Amygdala (tissue), 56 donors: ENCODE results near the gene GEMIN5.

ENCODE experiments used
- DNase-seq, 56 donors: peaks; one replicate each; lab custom pipeline; 2025; lab: John Stamatoyannopoulos, UW

GEMIN5 gene

DNA sequence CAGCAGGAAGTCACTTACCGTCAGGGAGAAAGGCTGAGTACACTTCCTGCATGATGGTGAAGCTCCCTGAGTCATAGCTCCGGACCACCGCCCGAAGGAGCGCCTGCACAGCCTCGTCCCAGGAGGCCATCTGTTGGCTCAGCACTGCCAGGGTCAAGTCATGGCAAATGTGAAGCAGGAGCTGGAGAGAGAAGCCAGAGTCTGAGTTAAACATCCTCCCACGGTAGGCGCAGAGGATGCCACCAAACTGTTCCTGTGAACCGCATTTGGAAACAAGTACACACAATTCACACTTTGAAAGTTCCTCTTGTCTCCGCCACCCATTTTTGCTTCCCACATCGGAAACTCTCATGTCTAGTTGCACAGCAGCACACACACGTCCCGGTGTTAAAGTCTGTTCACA, 45.6 kb downstream of the GEMIN5 start:
- peak in 1 of 56 donors; percentile 1 for DNase-seq

DNA sequence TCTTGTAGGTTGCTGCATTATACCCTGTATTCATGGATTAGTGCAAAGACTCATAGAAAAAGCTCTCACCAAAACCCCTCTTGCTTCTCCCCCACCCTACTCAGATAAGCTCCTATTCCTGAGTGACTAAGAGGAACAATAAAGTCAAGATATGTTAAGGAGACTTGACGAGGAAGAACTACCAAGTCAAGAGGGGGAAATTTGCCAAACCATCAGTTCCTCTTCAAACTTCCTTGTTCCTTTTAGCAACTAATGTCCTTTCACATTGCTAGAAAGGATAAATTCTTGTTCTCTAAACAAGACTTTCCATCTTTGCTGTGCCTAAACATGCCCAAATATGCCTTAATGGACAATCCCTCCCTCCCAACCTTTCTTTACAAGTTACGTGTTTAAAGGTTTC, 52.6 kb downstream of the GEMIN5 start:
- no peak for DNase-seq

DNA sequence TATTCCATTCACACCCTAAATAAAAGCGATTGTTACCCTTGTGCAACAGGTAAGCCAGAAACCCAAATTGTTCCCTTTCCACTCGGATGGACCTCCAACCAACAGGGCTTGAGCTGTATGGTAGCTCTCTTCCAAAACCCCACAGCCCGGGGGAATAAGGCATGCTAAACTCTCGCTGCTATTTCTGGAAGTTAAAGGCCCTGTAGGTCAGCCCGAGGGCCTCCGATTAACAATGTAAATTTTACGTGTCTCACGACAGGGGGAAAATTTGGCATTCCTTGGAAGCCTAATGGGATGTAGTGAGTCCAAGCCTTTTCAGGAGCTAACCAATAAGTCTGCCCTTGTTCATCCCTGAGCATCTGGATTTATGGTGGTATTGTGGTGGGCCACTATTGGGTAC, 53.6 kb downstream of the GEMIN5 start:
- DNase-seq = no peak

DNA sequence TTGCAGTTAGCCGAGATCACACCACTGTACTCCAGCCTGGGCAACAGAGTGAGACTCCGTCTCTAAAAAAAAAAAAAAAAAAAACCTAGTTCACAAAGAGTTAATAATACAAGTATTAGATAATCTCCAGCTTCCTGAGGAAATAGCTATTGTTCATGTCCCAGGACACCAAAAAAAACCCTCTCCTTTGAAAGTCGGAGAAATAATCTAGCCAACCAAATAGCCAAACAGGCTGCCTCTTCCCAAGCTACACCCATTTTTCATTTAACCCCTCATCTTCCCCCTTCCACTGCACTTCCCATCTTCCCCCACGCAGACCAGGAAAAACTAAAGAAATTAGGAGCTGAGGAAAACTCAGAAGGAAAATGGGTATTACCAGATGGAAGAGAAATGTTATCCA, 56.0 kb downstream of the GEMIN5 start:
- no peak for DNase-seq

DNA sequence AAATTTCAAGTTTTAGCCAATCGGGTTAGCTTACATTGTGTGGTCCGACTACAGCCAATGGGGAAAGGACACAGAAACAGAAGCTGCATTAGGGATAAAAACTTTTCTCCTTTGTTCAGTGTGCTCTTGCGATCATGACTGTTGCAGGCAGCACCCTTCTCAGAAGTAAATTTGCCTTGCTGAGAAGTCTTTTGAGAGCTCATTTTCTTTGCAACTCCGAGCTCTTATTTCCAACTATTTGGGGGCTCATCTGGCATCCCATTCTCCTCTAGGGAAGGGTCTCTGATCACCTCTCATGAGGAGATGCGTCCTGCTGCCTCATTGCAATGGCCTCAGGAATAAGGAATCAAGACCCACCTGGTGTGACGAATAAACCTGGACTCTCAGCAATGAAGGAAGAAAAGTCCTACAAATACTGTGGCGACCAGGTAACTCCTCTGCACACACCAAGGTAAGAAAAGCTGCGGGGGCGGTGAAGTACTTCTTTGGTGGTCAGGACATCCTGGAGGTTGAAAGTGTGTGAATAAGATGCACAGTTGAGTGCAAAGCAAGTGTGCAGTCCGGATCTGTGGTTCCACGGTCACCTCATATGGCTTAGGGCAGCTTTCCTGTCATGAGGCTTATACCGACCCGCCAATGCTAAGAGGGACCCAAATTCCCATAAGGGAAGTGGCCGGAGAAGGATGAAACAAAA, 59.2 kb downstream of the GEMIN5 start:
- DNase-seq = no peak

DNA sequence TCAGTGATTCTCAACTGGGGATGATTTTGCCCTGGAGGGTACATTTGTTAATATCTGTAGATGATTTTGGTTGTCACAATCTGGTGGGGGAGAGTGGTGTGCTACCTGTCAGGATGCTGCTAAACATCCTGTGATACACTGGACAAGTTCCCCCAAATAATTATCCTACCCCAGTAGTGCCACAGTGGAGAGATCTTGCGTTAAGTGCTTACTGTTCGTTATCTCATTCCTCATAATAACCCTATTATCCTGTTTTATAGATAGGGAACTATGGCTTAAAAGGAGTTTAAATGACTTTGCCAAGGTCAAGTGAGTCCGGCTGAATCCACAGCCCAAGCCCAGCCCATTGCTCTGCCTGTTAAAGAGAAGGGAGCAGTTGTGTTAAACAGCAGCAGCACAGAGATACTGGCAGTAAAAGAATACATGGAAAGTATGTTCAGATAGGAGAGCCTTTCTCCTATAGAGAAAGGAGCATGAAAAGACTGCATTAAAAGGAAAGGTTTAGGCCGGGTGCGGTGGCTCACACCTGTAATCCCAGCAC, 64.2 kb downstream of the GEMIN5 start:
- no peak for DNase-seq

DNA sequence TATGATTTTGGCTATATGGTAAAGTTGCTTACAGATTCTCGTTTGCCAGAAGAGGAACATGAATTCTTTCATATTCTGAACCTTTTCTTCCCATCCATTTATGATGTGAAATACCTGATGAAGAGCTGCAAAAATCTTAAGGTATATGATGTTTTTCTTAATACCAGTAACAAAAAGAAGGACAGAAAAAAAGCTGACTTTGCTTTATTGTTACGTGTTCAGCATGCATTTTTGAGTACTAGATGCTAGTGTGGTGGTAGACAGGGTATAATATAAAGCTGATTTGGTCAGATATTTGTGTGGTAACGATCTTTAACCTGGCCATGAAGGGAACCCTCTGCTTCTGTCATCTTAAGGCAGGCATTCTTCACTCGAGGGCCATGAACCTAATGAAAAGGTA, 66.3 kb downstream of the GEMIN5 start:
- DNase-seq = no peak

DNA sequence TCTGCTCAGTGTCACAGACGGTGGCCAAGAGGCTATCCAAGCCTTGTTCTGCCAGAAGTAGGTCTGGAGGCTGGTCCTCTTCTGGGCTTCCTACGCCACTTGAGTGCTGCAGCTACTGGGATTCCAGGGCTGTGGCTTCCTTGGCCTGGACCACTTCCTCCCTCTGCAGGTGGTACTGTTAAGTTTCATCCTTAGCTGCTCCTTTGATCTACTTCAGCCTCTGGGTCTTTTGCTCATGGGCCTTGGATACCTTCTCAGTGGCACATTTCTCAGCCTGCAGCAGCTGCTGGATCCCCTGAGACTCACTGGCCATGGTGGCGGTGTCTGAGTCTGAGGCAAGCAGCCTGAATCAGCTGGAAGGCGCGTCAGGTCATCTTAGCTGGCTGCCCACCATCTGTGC, 69.3 kb downstream of the GEMIN5 start:
- DNase-seq = no peak

DNA sequence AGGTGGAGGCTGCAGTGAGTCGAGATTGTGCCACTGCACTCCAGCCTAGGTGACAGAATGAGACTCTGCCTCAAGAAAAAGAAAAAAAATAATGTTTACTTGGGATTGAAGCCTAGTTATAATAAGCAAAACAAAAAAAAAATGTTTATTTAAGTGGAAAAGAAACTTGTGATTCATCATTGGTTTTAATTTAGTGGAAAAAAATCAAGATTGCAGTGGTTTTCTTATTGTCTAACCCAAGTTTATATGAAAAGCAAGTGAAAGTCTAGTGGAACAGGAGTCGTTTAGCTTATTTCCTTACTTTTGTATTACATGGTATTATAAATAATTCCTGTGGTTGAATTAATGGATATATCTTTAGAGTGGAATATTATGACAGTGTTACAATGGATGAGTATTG, 71.2 kb downstream of the GEMIN5 start:
- no peak for DNase-seq

DNA sequence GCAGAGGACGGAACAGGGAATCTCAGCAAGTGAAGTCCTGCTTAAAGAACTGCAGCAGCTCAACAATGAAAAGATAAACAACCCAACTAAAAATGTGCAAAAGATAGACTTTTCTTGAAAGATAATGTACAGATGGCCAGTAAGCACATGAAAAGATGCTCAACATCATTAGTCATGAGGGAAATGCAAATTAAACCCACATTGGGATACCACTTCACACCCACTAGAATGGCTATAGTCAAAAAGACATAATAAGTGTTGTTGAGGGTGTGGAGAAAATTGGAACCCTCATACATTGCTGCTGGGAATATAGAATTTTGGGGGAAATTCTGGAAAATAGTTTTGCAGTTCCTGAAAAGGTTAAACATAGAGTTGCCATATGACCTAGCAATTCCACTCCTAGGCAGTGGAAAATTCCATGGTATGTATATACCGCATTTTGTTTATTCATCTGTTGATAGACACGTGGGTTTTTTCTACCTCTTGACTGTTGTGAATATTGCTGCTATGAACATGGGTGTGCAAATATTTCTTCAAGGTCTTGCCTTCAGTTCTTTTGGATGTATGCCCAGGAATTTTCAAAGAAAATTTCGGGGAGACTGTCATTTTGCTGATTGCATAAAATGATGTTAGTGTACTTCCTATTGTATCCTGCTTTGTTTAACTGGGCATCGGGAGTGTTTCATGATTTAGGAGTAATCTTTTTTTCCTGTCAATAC, 72.4 kb downstream of the GEMIN5 start:
- DNase-seq = no peak

DNA sequence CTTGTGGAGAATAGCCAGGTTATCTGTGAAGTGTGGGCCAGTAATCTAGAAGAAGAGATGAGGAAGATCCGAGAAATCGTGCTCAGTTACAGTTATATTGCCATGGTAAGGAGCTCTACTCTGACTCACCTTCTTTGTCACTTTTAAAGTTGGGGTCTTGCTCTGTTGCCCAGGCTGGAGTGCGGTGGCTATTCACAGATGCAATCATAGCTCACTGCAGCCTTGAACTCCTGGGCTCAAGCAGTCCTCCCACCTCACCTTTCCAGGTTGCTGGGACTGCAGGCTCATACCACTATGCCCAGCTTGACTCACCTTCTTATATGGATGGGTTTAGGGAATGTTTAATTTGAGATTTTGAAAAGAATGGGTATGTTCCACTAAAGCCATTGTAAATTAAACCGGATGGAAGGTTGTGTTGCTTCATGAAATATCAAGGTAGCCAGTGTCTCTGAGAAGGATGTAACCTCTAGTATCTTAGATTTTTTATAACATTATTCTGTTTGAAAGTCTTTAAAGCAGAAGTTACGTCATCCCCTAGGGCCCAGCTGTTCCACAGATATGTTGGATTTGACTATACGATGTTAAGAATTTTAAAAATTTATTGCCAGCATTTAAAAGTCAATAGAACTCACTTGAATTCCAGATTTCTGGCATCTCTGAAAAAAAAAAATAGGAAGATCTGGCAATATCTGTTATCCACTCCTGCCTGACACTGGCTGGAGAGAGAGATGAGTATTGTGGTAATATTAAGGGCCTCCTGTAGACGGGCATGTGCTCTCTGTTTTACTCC, 74.5 kb downstream of the GEMIN5 start:
- DNase-seq = no peak

DNA sequence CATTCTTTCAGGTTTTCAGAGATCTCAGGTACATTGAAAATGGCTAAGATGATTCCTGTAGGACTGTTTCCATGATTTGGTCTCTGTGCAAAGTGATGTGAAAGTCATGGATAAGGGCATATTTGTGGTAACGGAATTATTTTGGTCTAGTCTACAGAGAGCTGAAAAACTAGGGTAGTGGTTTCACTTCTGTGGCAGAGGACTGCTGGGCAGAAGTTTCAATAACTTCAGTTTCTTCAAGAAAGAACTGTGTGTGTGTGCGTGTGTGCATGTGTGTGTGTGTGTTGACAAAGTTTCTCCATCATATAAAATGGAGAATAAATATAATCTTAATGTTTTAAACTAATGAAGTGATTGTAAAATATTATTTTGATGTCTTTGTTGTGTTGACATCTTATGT, 75.2 kb downstream of the GEMIN5 start:
- no peak for DNase-seq

DNA sequence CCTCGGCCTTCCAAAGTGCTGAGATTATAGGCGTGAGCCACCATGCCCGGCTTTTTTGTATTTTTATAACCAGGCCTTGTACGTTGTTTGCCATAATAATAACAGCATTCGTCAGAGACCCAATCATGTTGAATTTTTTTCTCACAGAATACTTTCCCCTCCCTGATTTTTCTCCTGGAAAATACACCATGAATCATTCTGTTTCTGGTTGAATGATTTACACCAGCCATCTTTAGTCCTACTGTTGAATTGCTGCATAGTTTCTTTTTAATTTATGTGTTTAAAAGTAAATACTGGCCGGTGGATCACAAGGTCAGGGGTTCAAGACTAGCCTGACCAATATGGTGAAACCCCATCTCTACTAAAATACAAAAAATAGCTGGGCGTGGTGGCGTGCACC, 76.1 kb downstream of the GEMIN5 start:
- DNase-seq = no peak

DNA sequence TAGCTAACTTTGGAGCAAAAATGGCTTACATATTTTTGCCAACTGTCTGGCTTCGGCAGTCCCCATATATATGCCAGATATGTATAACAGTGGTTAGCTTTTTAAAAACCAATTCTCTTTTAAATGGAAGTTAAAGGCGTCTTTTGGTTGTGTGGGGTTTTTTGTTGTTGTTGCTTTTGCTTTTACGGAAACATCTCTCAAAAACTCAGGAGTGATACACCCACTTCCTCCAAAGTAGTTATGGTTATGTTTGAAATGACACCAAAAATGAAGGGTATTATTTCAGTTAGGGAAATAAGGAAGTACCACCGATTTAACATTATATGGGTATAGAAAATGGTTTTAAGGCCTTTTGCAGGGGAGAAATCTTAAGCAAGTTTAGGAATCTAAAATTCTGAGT, 77.2 kb downstream of the GEMIN5 start:
- no peak for DNase-seq

DNA sequence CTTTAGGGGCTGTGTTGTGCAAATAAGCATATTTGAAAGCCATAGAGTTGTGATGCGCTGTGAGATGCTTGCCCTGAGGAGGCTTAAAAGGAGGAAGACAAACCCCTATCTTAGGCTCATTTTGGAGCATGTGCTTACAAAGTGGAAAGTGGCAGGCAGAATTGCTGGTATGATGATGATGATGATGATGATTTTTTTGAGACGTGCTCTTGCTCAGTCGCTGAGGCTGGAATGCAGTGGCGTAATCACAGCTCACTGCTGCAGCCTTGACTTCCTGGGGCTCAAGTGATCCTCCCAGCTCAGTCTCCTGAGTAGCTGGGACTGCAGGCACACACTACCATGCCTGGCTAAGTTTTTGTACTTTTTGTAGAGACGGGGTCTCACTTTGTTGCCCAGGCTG, 77.9 kb downstream of the GEMIN5 start:
- DNase-seq = no peak

DNA sequence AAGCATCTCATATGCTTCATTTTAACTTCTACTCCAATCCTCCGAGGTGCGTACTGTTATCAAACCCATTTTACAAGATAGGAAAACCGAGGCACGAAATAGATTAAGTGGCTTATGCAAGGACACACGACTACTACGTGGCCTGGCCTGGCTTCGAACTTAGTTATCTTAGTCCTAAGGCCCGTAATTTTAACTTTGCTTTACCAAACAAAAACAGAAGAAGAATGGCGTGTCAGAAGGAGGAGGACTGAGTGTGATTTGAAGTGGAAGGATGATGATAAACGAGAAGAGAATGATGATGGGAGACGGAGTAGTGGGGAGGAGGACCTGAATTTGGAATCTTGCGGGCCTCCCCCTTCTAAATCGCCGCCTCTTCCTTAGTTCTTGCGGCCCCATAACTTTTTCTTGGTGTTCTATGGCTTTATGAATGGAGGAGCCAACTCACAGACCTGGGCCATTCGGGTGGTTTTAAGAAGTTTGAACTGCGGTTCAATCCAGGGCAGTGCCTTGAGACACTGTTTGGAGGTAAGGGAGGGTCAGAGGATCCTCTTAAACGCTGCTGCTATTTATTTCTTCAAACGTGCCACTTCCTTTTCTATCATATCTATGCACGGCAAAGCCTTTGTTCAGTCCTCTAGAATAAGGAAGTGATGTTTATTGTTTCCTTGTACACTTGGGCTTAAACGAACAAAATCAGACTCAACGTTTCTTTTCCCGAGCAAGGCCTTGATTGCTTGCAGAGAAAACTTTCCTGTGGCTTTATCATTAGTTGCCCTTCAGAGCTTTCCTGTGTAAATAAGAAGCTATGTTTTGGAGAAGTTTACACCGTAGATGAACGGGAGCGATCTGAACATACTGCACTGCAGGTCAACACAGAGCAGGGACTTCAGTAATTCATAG, 78.8 kb downstream of the GEMIN5 start:
- DNase-seq = no peak

DNA sequence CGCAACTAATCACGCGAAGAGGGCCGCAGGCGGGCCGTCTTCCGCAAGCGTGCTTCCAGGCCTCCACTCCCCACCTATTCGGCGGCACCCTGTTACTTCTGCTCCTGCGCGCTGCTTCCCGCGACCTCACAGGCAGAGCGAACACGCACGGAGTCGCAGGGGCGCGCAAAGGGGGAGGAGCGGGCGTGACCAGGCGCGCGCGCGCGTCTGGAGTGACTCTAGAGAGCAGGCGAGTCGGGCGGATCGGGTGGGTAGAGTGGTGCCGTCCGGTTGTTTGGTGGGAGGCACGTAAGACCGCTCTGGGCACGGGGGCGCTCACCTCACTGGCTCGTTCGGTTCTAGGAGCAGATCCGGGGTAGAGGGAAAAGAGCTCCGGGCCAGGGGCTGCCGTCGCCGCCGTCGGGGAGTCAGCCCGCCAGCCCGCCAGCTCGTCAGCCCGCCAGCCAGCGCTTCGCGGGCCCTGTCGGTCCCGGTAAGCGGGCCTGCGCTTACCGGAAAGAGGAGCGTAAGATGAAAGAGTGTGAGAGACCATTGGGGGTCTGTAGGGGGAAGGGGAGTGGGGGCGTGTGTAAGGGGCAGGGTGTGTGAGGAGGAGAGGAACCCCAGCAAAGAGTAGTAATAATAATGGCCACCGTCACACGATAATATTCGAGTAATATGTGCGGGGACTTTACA, 79.6 kb downstream of the GEMIN5 start, which contains the start of gene CNOT8:
Gene CNOT8, plus strand, starts transcription at position 331 of the 675 bp plus-strand sequence. CDS start 4,652 bp downstream, outside the sequence.
- DNase-seq = peak; percentile 74 to 100 (median 98)

DNA sequence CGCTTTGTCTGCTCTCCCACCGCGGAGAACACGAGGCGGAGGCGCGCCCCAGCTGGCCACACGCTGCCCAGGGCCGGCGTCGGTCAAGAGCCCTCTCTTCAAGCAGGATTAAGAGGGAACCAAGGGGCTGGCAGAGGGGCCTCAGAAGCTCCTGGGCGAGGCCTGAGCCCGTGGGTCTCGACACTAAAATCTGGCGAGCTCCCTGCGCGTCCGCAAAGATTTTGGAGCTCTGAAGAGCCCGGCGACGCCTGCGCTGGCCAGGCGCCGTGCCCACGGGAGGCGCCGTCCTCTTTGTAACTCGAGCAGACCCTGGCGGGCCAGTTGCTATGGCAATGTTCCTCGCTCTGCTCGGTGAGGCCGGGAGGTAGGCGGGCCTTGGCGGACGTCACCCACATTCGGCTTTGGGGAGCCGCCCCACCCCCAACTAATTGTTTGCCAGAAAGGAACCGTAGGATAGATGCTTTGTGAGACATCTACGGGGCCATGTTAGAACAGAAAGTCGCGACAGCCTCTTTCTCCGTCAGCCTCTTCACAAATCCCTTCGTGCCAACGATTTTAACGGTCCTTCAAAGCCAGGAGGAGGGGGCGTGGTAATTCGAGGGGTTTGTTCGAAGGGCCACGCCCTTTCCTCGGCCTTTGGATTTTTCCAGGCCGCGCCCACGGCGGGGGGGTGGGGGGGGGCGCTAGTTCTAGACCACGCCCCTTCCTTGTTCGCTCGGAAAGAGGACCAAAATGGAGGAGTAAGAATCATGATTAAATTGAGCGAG, 80.3 kb downstream of the GEMIN5 start:
- peak; percentile 74 to 100 (median 93) for DNase-seq

DNA sequence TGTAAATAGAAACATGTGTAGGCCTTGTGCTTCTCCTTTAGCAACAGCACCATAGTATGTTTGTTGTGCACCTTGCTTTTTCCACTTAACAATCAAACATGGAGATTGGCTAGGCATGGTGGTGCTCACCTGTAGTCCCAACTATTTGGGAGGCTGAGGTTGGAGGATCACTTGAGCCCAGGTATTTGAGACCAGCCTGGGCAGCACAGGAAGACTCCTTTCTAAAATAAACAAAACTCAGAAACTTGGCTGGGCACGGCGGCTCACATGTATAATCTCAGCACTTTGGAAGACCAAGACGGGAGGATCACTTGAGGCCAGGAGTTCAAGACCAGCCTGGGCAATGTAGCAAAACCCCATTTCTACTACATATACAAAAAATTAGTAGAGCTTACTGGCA, 86.7 kb downstream of the GEMIN5 start:
- no peak for DNase-seq
